ENCODE data around the gene LIN52. TPM values are rescaled to one million over a fixed set of nuclear protein-coding genes. Genes with fewer than 3 reads are reported as not detected.

Gene LIN52
- total and polyA plus RNA-seq, 2 of the 8 experiments (the other 6 are each of a cell fraction or from before 2014, with no cell fraction given): 6.8 to 11.6 TPM

GRCh38 chr14:74038020-74038859 is 46.5 kb upstream of the LIN52 start:
- Histone ChIP-seq H2AFZ (ENCODE audit: low read length) (no peak overlapping the region), H2BK5ac (ENCODE audit: low read depth, low read length) (no peak overlapping the region), H3K4me1 (replicated peaks in 1 of 4; ENCODE audit: control insufficient read depth in 3 of 4, insufficient read depth in 4 of 4, low read length in 3 of 4) (no peaks in the 10 kb centered on the region), H4K20me1 (replicated peaks in 1 of 2; ENCODE audit: control insufficient read depth in 1 of 2, insufficient read depth in 2 of 2, low read length in 2 of 2) (no peaks in the 10 kb centered on the region), H3K14ac (ENCODE audit: insufficient read length) (no peak overlapping the region), H4K5ac (ENCODE audit: insufficient read length, low read depth, low read length) (no peak overlapping the region), H4K8ac (ENCODE audit: extremely low read depth, insufficient read depth, low read length) (no peak overlapping the region), H2BK120ac (replicated peaks; ENCODE audit: low read depth, low read length) (no peak overlapping the region), H3K23ac (ENCODE audit: insufficient read length) (no peak overlapping the region), H3K27ac (ENCODE audit: low read depth, low read length) (no peak overlapping the region), H3K9ac (replicated peaks in 1 of 4; ENCODE audit: extremely low read depth in 1 of 4, low read depth in 3 of 4, low read length in 3 of 4) (no peak overlapping the region), H3K4me3 (ENCODE audit: extremely low read depth in 1 of 4, insufficient read depth in 2 of 4, low read depth in 3 of 4, low read length in 4 of 4) (no peak overlapping the region), H3K4ac (replicated peaks; ENCODE audit: insufficient read length, low read depth, low read length) (no peak overlapping the region), H2BK15ac (ENCODE audit: low read length) (no peak overlapping the region), H2BK20ac (ENCODE audit: low read length) (no peak overlapping the region), H3K4me2 (ENCODE audit: insufficient read depth in 1 of 2, low read depth in 2 of 2, low read length in 2 of 2) (no peak overlapping the region), H3K56ac (replicated peaks; ENCODE audit: insufficient read length, low read depth, low read length) (no peak overlapping the region), H3K36me3 (ENCODE audit: control insufficient read depth in 2 of 4, insufficient read depth in 4 of 4, low read length in 3 of 4) (no peaks in the 10 kb centered on the region), H3K9me3 (ENCODE audit: insufficient read depth in 2 of 2, low read depth in 1 of 2, low read length in 1 of 2) (no peaks in the 10 kb centered on the region), H3K79me2 (ENCODE audit: control insufficient read depth in 1 of 2, insufficient read depth in 2 of 2, low read length in 2 of 2) (no peaks in the 10 kb centered on the region), H3K27me3 (replicated peaks in 1 of 4; ENCODE audit: control insufficient read depth in 3 of 4, extremely low read depth in 1 of 4, insufficient read depth in 3 of 4, low read length in 3 of 4) (no peaks in the 10 kb centered on the region), H4K91ac (replicated peaks; ENCODE audit: insufficient read length, low read length) (no peak overlapping the region), H3K23me2 (ENCODE audit: low read depth, low read length) (no peaks in the 10 kb centered on the region), H3K79me1 (ENCODE audit: low read depth, low read length) (no peaks in the 10 kb centered on the region), H2AK5ac (ENCODE audit: low read depth, low read length) (no peak overlapping the region), H2BK12ac (ENCODE audit: low read depth, low read length) (no peak overlapping the region), H3K18ac (ENCODE audit: extremely low read depth, low read length) (no peak overlapping the region)
- POLR2A ChIA-PET (ENCODE audit: partially characterized antibody): no interaction called here
- CTCF ChIA-PET (ENCODE audit: partially characterized antibody): interaction anchor here (0.6 to 2.0 kb wide), 11 partner anchors 10 to 360 kb away, joined by 3 to 5 read pairs (median 3); partner anchors contain the start of genes BBOF1 and ENTPD5
- TF ChIP-seq USF2 (IDR thresholded peaks at IDR 0.05; ENCODE audit: low read length) (no peak), RAD21 (IDR thresholded peaks at IDR 0.05 in 1 of 2, conservative IDR thresholded peaks at IDR 0.05 in 1 of 2; ENCODE audit: low read depth in 2 of 2, low read length in 2 of 2) (peak; percentile 63 to 68), CTCF (IDR thresholded peaks at IDR 0.05; ENCODE audit: control extremely low read depth in 1 of 3, insufficient read depth in 1 of 3, low read depth in 1 of 3, low read length in 3 of 3) (peak in 2 of 3 experiments; percentile 34 to 51; a peak in 2 of 4 replicates)
- DNase-seq (ENCODE audit: low read depth in 1 of 2, low spot score in 2 of 2) (no peak), FAIRE-seq (peak; percentile 57)
- WGBS, 2 experiments (ENCODE audit: extremely low coverage in 1 of 2, insufficient coverage in 1 of 2, insufficient read length in 1 of 2, insufficient replicate concordance in 2 of 2, low coverage in 1 of 2, low lambda C conversion rate in 2 of 2, missing lambda C conversion rate in 1 of 2): 89% methylated on average over 3 of the region's 3 CpGs; no CpG with 5 or more reads in 1 of the 2 experiments

Data from H1 (cell line).